ENCODE data around the gene SMG6. TPM values are rescaled to one million over a fixed set of nuclear protein-coding genes. Genes with fewer than 3 reads are reported as not detected.
"Not testable (repeated sequence)": the region's sequence is repeated elsewhere in the genome, so short reads cannot be mapped to it uniquely, and the experiment has no call there.

SMG6 gene
- total RNA-seq, 1 experiment from 2014 or later = 15.1 TPM

DNA sequence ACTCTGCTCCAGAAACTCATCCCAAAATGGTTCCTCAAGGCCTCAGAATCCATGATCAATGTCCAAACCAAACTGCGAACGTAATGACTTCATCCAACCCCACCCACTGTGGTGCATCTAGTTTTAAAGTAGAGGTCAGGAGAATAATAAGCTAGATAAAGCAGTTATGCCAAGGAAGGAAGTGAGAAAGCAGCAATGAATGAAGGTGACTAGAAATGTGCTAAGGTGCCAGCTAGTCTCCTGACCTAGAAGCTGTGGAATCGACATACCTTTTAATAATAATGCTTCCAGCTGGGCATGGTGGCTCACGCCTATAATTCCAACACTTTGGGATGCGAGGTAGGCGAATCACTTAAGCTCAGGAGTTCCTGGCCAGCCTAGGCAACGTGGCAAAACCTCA lies 99.2 kb downstream of the SMG6 start:
- DNase-seq (ENCODE audit: low spot score) = no peak

DNA sequence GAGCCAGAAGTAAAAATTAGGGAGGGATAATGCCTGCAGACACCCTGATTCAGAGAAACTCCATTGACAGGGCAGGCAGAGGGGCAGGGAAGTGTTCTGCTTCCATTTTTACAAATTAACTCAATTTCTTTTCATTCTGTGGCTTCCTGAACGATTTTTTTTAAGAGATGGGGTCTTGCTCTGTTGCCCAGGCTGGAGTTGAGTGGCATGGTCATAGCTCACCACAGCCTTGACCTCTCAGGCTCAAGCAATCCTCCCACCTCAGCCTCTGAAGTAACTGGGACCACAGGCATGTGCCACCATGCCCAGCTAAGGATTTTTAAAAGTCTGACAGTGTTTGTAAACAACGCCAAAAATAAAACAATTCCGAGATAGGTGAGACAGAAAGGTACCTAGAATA lies 99.8 kb downstream of the SMG6 start:
- no peak for DNase-seq (ENCODE audit: low spot score)

GRCh38 chr17:2202996-2203575 lies 100.5 kb downstream of the SMG6 start:
- no peak for DNase-seq (ENCODE audit: low spot score)

GRCh38 chr17:2202302-2202995 lies 101.1 kb downstream of the SMG6 start:
- no peak for DNase-seq (ENCODE audit: low spot score)

- not testable (repeated sequence) for DNase-seq (ENCODE audit: low spot score)
Measured at GRCh38 chr17:2199386-2199785, 104.2 kb downstream of the SMG6 start.

GRCh38 chr17:2198927-2199326 lies 104.7 kb downstream of the SMG6 start:
- no peak for DNase-seq (ENCODE audit: low spot score)

- DNase-seq (ENCODE audit: low spot score) = no peak
Measured at GRCh38 chr17:2197271-2197670, 106.3 kb downstream of the SMG6 start.

- DNase-seq (ENCODE audit: low spot score) = no peak
Measured at GRCh38 chr17:2195729-2196128, 107.9 kb downstream of the SMG6 start.

- no peak for DNase-seq (ENCODE audit: low spot score)
Measured at GRCh38 chr17:2194889-2195335, 108.7 kb downstream of the SMG6 start.

DNA sequence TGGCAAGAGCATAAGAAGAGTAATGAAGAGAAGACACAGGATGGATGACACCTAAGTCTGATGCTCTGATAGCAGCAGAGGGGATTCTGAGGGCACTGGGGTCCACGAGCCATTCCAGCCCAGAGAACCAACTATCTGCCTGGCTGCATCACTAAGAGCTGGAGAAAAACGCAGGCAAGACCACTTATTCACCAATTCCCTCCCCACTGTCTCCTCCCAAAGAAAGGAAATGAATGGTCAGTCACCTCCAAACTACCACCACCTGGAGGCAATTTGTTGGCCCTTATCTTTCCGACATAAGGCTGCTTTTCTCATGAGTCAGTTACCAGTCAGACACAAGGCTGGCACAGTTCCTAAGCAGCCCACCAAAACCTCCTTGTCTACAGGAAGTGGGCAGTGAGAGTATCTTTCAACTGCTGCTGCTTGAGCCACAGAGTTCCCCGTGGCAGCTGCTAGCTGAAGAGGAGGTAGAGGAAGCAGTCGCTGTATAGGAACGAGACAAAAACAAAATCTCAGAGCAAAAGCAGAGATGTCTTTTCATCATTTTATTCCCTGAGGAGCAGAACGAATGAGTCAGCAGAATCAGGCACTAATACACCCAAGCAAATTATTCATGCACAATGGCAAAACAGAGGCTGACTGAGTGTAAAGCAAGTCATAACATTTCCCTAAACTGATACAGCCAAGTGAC lies 111.1 kb downstream of the SMG6 start:
- DNase-seq (ENCODE audit: low spot score) = peak; percentile 100

GRCh38 chr17:2191785-2192184 lies 111.8 kb downstream of the SMG6 start:
- no peak for DNase-seq (ENCODE audit: low spot score)

- DNase-seq (ENCODE audit: low spot score) = no peak
Measured at GRCh38 chr17:2191227-2191626, 112.4 kb downstream of the SMG6 start.

- peak; percentile 76 for DNase-seq (ENCODE audit: low spot score)
Measured at GRCh38 chr17:2190014-2190413, 113.6 kb downstream of the SMG6 start.

GRCh38 chr17:2188971-2189630 lies 114.5 kb downstream of the SMG6 start:
- DNase-seq (ENCODE audit: low spot score) = no peak

DNA sequence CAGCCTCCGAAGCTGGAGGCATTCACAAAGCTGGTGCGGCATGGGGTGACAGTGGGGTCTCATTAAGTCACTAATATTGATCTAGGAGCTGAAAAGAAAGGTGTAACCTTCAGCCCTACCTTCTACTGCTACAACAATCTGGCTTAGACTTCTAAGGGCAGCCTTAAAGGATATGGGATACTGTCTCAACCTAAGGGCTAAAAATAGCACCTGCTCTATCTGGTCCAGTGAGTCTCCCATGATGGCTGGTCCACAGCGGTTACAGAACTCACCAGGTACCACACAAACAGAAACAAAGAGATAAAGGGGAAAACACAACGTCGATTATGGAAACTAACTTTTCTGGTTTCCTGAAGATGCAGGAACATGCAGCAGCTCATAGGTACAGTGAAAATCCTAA lies 115.8 kb downstream of the SMG6 start:
- DNase-seq (ENCODE audit: low spot score) = no peak

DNA sequence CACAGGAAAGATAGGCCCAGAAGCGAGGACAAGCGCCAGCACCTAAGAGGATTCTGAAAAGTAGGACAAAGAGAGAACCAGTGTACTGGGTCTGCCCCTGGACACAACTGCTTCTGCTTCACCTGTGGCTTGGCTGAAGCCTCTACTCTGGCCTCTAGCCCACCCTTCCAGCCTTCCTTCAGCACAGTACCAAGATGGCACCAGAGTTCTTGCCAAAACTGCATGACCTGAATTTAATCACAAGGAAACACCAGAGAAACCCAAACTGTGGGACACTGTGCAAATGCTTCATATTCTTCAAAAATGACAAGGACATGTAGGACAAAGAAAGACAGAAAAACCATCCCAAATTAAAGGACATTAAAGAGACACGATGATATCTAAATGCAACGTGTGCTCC lies 116.6 kb downstream of the SMG6 start:
- no peak for DNase-seq (ENCODE audit: low spot score)

- DNase-seq (ENCODE audit: low spot score) = no peak
Measured at GRCh38 chr17:2184993-2185931, 118.3 kb downstream of the SMG6 start.

GRCh38 chr17:2183346-2183745 lies 120.2 kb downstream of the SMG6 start:
- no peak for DNase-seq (ENCODE audit: low spot score)

GRCh38 chr17:2181897-2182448 lies 121.6 kb downstream of the SMG6 start:
- DNase-seq (ENCODE audit: low spot score) = no peak

DNA sequence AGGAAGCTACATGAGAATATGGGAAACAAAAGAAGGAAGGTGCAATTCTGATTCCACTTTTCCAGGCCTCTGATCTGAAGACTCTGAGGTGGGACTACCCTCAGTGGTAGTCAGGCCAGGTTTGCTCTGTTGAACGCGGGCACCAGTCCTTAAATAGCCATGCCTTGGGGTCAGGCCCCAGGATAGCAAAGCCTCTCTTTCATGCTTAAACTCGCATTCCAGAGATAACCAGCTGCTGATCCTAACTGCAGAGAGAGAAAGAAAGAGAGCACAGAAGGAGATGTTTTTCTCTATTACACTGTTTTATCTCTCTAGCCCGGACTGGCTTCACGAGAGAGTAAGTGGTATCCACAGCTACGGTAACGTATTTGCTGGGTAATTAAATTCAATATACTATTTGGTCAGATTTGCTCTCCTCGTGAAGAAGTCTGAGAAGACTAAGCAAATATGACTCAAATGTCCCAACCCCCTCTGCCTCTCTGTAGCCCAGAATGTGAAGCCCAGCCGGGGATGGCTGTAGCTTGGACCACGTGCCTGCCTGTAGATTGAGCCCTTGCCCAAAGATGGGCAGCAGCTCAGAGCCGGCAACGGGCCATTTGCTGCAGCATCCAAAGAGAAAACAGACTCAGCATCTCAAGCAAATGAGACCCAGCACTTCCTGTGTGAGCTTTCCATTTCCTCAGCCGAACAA lies 122.2 kb downstream of the SMG6 start:
- DNase-seq (ENCODE audit: low spot score) = peak; percentile 74

DNA sequence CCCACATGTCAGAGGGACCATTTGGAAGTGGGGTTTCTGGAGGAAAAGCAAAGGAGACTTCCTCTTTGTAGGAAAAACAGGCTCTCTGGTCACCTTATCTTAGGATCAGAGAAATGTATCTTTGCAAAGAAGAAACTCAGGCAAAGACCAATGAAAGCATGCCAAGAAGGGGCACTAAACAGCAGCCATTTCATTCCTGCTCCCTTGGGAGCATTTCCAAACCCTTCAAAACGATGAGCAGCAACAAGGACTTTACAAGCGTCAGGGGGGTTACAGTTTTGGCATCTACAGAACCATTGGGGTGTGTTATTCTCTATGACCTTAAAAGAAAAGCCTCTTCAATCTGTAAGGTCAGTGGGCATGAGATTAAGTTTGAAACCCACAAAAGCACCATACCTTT lies 122.8 kb downstream of the SMG6 start:
- DNase-seq (ENCODE audit: low spot score) = no peak
